Esophagus mucosa (tissue), 1 donor: ENCODE data around the gene CPED1. TPM values are rescaled to one million over a fixed set of nuclear protein-coding genes. Genes with fewer than 3 reads are reported as not detected.
"Not testable (repeated sequence)": the region's sequence is repeated elsewhere in the genome, so short reads cannot be mapped to it uniquely, and the experiment has no call there.

Source experiments
- ATAC-seq: fragments of 200-7000 bp; cut with Tn5 transposase; one replicate; pipeline ENCODE4 v1.9.1; 2020
- total RNA-seq: library from RNA; stranded (reverse); gene quantifications from one replicate; pipeline ENCODE4 v1.2.4, GENCODE V29; 2023
- donor health status: DM: yes; HTN: yes; CAD: no.

The CPED1 gene
- total RNA-seq, 1 donor from 2014 or later: 0.76 TPM

- ATAC-seq: no peak
Measured at GRCh38 chr7:120997882-120998474, 9.5 kb downstream of the CPED1 start.

- no peak for ATAC-seq
Measured at GRCh38 chr7:120998520-120998919, 10.0 kb downstream of the CPED1 start.

- ATAC-seq: no peak
Measured at GRCh38 chr7:120998996-120999565, 10.6 kb downstream of the CPED1 start.

DNA sequence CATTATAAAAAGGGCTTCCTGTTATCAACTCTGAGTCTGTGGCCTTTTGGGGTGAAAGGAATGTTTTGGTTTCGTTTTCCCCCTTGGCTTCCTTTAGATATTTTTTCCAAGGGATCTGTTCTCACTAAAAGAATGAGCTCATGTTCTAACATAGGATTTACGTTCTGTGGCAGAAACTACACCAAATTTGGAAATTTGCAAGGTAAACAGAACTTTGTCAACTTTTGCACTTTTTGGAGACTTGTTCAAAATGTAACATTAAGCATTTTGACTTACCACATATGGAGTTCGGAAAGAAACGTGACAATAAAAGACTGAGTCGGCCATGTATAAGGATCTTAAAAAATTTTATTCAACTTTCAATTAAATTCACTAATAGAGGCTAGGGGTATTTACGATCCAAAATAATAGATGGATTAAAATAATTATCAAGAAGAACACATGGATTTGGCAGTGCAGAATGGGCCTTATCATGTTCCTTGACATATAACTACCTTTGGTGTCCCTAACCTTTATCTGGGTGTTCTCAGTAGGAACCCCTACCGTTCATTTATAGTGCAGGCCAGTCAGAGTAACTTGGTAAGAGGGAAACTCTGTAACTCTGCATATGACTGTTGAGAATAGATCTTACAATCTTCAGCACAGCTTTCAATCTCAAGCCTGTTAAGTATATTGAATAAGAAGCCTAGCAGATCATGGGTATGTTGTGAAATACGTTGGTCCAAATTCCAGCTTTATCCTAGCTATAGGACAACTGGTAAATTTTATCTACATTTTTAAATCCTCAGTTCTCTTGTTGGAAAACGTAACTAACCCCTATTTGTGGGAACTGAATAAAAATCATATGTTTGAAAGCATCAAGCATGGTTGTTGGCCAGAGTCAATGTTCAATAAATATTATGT is 11.8 kb downstream of the CPED1 start:
- ATAC-seq: no peak

- no peak for ATAC-seq
Measured at GRCh38 chr7:121001234-121001906, 12.9 kb downstream of the CPED1 start.

DNA sequence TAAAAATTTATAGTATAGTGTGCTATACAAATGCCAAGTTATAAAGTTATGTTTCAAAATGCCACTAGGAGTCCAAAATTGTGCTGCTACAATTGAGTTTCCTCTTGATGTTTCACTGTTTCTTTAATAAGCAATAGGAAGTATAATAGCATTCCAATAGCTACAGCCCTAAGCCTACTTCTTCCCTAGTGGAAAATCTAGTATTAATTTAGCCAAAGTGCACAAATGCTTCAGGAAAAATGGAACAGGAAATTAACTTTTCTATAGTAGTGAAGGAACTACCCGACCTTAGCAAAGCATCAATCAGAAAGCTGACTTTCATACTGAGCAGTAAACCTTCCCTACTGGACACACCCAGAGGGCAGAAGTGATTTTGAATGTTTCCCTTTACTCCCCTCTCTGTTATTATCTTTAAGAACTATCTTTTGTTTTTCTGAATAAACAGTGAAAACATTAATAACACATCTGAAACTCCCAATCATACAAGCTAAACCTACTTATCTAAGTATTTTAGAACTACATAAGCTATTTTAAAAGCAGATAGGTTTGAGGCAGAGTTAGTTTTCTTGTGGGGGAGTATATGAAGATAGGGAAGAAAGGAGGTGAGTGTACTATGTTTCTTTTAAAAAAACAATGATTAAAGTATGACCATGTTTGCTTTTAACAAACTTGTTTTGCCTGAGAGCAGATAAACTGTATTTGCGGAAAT is 13.7 kb downstream of the CPED1 start:
- ATAC-seq: no peak

GRCh38 chr7:121002757-121003200 is 14.3 kb downstream of the CPED1 start:
- no peak for ATAC-seq

GRCh38 chr7:121003986-121004685 is 15.6 kb downstream of the CPED1 start:
- no peak for ATAC-seq

GRCh38 chr7:121005058-121005457 is 16.5 kb downstream of the CPED1 start:
- ATAC-seq: not testable (repeated sequence)

- no peak for ATAC-seq
Measured at GRCh38 chr7:121005996-121006584, 17.6 kb downstream of the CPED1 start.

GRCh38 chr7:121006711-121007315 is 18.3 kb downstream of the CPED1 start:
- ATAC-seq: no peak

GRCh38 chr7:121008816-121009215 is 20.3 kb downstream of the CPED1 start:
- ATAC-seq: no peak

GRCh38 chr7:121011401-121011800 is 22.9 kb downstream of the CPED1 start:
- no peak for ATAC-seq

DNA sequence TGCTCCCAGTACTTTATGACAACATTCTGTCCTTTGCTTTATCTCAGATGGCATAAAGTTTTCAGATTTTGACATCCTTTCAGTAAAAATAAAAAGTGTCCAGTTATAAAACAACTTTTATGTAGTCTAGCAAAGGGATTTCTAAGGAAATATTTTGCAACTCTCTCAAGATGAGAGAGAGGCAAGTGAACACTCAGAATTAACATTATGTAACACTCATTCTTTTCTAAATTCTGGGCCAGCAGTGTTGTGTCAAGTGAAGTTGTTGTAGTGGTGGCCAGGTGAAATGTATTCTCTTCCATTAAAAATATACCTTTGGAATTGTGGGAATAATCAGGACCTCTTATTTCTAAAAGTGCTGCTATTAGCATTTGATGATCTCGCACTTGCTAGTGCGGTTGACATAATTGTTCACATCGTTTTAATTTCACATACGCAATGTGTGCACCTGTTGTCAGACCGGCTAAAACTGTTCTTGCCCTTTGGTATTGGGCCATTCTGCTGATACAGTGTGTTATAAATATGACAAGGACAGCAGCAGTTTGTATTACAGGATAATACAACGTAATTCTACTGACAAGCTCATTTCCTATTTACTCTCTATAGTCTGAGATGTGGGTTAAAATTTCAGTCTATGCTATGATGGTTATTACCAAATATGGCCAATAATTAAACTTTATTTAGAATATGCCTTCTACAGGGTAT is 23.8 kb downstream of the CPED1 start:
- ATAC-seq: no peak

DNA sequence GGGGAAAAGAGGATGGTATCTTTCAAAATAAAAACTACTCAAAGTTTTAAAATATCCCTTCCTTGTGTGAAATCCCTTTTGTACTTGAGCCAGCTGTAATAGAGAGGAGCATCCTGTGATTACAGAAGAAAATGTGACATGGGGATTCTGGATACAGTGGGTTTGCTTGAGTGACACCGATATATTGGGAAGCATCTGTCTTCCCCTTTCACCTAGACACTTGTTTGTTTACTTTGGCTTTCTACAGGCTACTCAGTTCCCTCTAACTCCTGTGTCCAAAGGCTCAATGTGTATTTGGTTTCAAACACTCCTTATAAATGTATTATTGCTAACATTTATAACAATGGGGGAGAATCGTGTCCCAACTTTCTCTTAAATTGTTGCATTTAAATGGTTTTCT is 24.4 kb downstream of the CPED1 start:
- no peak for ATAC-seq

DNA sequence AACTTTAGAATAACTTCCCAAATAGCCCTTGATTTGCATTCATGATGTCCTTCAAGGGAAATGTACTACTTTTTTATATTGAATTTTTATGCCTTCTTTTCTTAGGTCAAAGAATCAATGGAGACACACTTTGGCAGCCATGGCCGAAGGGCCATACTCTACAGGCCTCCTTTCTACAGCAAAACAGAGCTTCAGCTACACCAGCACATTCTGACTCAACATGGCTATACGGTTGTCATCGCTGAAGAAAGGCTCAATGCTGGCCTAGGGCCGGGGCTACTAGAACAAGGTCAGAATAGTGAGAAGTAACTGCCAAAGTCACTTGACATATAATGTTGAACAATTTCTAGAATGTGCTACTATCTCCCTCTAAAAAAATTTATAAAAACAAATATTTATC is 27.0 kb downstream of the CPED1 start:
- no peak for ATAC-seq

DNA sequence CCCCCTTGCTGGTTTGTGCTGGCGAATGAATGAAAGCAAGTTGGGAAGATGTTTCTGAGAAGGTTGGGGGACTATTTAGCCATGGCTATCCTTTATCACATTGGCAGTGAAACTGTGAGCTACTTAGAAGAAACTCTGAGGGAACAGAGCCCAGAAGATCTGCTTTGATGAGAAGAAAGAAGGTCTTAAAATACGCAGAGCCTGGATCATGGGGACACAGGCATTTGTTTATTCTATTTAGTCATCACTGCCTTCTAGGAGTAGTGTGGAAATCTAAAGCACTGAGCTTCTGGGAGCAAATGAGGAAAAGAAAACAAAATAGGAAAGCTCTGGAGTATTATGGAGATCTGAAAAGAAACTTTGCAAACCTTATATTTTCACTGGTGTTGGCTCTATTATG is 28.5 kb downstream of the CPED1 start:
- no peak for ATAC-seq

DNA sequence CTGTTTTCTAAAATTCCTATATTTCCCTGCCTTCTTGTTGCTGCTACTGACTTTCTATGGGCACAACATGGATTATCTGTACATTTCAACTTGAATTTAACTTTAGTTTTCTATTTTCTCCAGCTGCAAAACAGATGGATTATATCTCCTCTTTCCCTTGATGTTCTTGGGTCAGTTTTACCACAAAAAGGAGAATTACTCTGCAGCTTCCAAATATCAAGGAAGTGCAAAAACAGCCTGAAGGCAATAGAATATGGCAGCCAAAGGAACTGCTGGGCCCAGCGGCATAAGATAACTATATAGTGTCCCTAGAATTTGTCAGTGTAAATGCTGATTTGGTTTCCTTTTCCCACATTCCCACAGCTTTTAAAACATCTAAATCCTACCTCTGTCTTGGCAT is 29.1 kb downstream of the CPED1 start:
- ATAC-seq: no peak

DNA sequence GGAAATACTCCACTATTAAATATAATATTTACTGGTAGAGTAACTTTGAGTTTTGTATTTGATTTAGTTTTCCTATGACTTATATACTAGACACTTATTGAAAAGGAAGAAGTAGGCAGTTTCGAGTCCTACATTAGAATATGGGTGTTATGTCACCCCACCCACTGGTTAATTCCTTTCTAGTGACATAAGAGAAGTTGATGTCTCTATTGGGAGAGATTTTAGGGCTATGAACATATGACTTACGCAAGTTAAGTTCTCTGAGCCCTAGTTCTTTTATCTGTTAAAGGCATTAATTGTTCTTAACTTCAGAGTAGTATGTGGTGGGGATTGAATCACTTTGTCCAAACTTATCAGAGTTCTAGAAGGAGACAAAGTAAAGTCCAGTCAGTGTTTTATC is 30.5 kb downstream of the CPED1 start:
- no peak for ATAC-seq

DNA sequence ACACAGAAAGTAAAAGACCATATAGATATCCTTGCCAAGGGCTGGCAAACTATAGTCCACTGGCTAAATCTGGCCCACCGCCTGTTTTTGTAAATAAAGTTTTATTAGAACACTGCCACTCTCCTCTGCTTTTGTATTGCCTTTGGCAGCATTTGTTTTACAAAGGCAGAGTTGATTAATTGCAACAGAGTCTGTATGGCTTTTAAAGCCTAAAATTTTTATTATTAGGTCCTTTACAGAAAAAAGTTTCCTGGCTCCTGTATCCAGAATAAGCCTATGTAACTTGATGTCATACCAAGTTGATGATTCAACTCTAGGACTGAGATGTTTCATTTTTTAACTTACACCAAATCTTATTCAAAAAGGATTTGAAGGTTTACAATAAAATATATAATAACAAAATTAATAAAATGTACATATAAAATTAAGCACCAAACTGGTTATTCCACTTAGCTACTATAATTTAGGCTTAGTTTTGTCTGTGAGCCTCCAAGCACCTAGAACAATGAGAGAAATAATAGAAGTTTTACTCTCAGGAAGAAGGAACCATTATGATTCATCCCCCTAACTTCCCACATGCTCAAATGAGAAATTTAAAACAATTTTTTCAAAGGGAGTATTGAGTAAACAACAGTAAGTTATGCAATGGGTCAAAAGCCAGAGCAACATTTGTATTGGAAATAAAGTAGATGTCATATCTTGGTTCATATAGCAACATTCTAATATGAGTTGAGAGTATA is 31.9 kb downstream of the CPED1 start:
- peak; percentile 29 for ATAC-seq
